Brain microvascular endothelial cell (primary cell): Measurements from ENCODE around the gene SSPN.
"Not testable (repeated sequence)": the region's sequence is repeated elsewhere in the genome, so short reads cannot be mapped to it uniquely, and the experiment has no call there.

Experiments used
- DNase-seq: peaks from one replicate; pipeline ENCODE4 v3.0.0-alpha.2; 2020
- H3K27ac ChIP-seq: fragments of 250-450 bp; sonication (Bioruptor Pico); 2 replicates; pipeline ENCODE4 v1.5.1; 2020; ENCODE audit warnings: mild to moderate bottlenecking, moderate library complexity
- H3K27me3 ChIP-seq: fragments of 250-450 bp; sonication (Bioruptor Pico); replicated peaks from 2 replicates; pipeline ENCODE4 v1.5.1; 2020; ENCODE audit warnings: mild to moderate bottlenecking
- H3K36me3 ChIP-seq: fragments of 250-450 bp; sonication (Bioruptor Pico); replicated peaks from 2 replicates; pipeline ENCODE4 v1.5.1; 2020; ENCODE audit warnings: mild to moderate bottlenecking
- H3K4me3 ChIP-seq: 2 replicates; pipeline ENCODE4 v1.5.1; 2011; ENCODE audit warnings: low read depth, mild to moderate bottlenecking, control low read depth, low read length, moderate library complexity
- CTCF ChIP-seq: IDR thresholded peaks from 2 replicates; pipeline ENCODE4 v1.5.1; 2011; ENCODE audit warnings: low read depth, mild to moderate bottlenecking, moderate library complexity, low read length, control low read depth, inconsistent platforms; ENCODE audit errors: missing control alignments
- in situ Hi-C: cut with HindIII; loops from 2 replicates; pipeline ENCODE4 v1.10.0; 2017; ENCODE audit warnings: low sequenced_read_pairs, low pct_ligation_motif_present

Gene SSPN

GRCh38 chr12:26231921-26232320 lies 36.5 kb downstream of the SSPN start:
- no peaks in the 10 kb centered on the region for H3K27me3 ChIP-seq
- no peak overlapping the region for H3K4me3 ChIP-seq
- no peak overlapping the region for H3K27ac ChIP-seq
- no peaks in the 10 kb centered on the region for H3K36me3 ChIP-seq
- in situ Hi-C loops, result no loop called here
- TF ChIP-seq CTCF, result no peak
- DNase-seq, result no peak

- no peak overlapping the region for H3K27ac ChIP-seq
- no peaks in the 10 kb centered on the region for H3K36me3 ChIP-seq
- H3K27me3 ChIP-seq, result no peaks in the 10 kb centered on the region
- TF ChIP-seq CTCF, result no peak
- DNase-seq, result no peak
- no peak overlapping the region for H3K4me3 ChIP-seq
- in situ Hi-C loops, result no loop called here
Observed at GRCh38 chr12:26233631-26234030, 38.3 kb downstream of the SSPN start.

GRCh38 chr12:26235465-26235864 lies 40.1 kb downstream of the SSPN start:
- H3K4me3 ChIP-seq, in situ Hi-C loops, DNase-seq, H3K27ac ChIP-seq, H3K27me3 ChIP-seq, H3K36me3 ChIP-seq: not testable (repeated sequence)

GRCh38 chr12:26238341-26239121 lies 43.2 kb downstream of the SSPN start:
- no peak overlapping the region for H3K4me3 ChIP-seq
- in situ Hi-C loops, result no loop called here
- no peaks in the 10 kb centered on the region for H3K27me3 ChIP-seq
- no peak for DNase-seq
- TF ChIP-seq CTCF, result no peak
- peak overlapping the region; percentile 58 for H3K27ac ChIP-seq
- H3K36me3 ChIP-seq, result no peaks in the 10 kb centered on the region

- in situ Hi-C loops, result no loop called here
- peak; percentile 87 for DNase-seq
- H3K36me3 ChIP-seq, result no peaks in the 10 kb centered on the region
Observed at GRCh38 chr12:26239122-26239851, 43.9 kb downstream of the SSPN start.

More at GRCh38 chr12:26239122-26239851, 43.9 kb downstream of the SSPN start:
- no peak for TF ChIP-seq CTCF
- peak overlapping the region; percentile 58 for H3K27ac ChIP-seq
- H3K27me3 ChIP-seq, result no peaks in the 10 kb centered on the region
- H3K4me3 ChIP-seq, result no peak overlapping the region
